Nephron (organoid): Measurements from ENCODE around the gene TPR.

Experiments
- H3K27ac Mint-ChIP-seq, 3 experiments: 2 replicates each; pipeline ENCODE4 v1.8.0; 2020; ENCODE audit warnings: mixed read lengths in 3 of 3, mild to moderate bottlenecking in 2 of 3, moderate library complexity in 1 of 3
- H3K27me3 Mint-ChIP-seq: 2 replicates; pipeline ENCODE4 v1.8.0; 2021; ENCODE audit warnings: low read depth, mild to moderate bottlenecking, moderate library complexity, mixed read lengths
- H3K36me3 Mint-ChIP-seq: 2 replicates; pipeline ENCODE4 v1.8.0; 2020; ENCODE audit warnings: low read depth, mixed read lengths
- H3K4me1 Mint-ChIP-seq: 2 replicates; pipeline ENCODE4 v1.8.0; 2020; ENCODE audit warnings: mixed read lengths
- H3K4me3 Mint-ChIP-seq, 3 experiments: 2 replicates each; pipeline ENCODE4 v1.8.0; 2020; ENCODE audit warnings: mild to moderate bottlenecking in 3 of 3, mixed read lengths in 3 of 3, moderate library complexity in 2 of 3
- H3K9me3 Mint-ChIP-seq: 2 replicates; pipeline ENCODE4 v1.8.0; 2020; ENCODE audit warnings: mixed read lengths
- CTCF ChIP-seq, 3 experiments: fragments of 200-600 bp; sonication (generic); IDR thresholded peaks; one replicate each; pipeline ENCODE4 v1.5.0; 2021; ENCODE audit warnings: antibody characterized with exemption in 3 of 3; ENCODE audit not compliant: unreplicated experiment in 3 of 3

TPR gene

DNA sequence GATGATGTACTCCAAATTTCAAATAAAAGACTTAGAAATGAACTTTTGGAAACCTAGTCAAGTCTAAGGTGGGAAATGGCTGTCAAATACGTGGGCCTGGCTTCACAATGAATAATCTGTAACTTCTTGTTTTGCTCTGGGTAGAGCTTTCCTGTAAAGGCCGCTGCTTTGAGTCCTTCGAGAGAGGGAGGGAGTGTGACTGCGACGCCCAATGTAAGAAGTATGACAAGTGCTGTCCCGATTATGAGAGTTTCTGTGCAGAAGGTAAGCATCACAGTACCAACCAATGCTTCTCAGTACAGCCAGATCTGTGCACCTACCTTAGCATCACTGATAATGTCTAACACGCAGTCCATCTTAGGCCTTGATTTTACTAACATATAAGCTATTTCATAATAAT is 73.6 kb downstream of the TPR start:
- Mint-ChIP-seq H3K4me1 (no peaks in the 10 kb centered on the region), H3K36me3 (no peaks in the 10 kb centered on the region), H3K9me3 (no peaks in the 10 kb centered on the region), H3K4me3 (no peak overlapping the region), H3K27me3 (no peaks in the 10 kb centered on the region), H3K27ac (no peak overlapping the region)
- TF ChIP-seq CTCF (IDR thresholded peaks at IDR 0.05; ENCODE audit: unreplicated experiment in 3 of 3): no peak

GRCh38 chr1:186300056-186300455 is 75.0 kb downstream of the TPR start:
- no peak for TF ChIP-seq CTCF (IDR thresholded peaks at IDR 0.05; ENCODE audit: unreplicated experiment in 3 of 3)
- no peak overlapping the region for H3K4me3 Mint-ChIP-seq

DNA sequence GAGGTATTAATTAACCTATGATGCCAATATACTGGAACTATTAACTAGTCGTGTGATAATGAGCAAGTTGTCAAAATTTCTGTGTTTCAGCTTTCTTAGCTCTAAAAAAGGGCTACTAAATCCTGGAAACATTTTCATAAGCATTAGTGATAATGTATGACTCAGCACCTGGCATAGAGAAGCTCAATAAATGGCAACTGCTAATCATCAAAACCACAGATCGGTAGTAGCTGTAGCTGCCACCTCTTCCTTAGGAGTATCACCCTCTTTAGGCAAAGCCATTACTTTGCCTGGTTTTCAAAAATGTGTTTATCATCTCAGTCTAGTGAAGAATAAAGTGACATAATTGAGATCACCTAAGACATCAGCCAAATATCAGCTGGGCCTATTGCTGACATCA is 75.5 kb downstream of the TPR start:
- H3K27me3 Mint-ChIP-seq: no peaks in the 10 kb centered on the region
- no peaks in the 10 kb centered on the region for H3K4me1 Mint-ChIP-seq
- TF ChIP-seq CTCF (IDR thresholded peaks at IDR 0.05; ENCODE audit: unreplicated experiment in 3 of 3): no peak
- H3K27ac Mint-ChIP-seq: no peak overlapping the region
- H3K4me3 Mint-ChIP-seq: no peak overlapping the region
- no peaks in the 10 kb centered on the region for H3K36me3 Mint-ChIP-seq
- H3K9me3 Mint-ChIP-seq: no peaks in the 10 kb centered on the region

More at GRCh38 chr1:186300056-186300455, 75.0 kb downstream of the TPR start:
- H3K9me3 Mint-ChIP-seq: no peaks in the 10 kb centered on the region
- H3K27ac Mint-ChIP-seq: no peak overlapping the region
- no peaks in the 10 kb centered on the region for H3K36me3 Mint-ChIP-seq
- no peaks in the 10 kb centered on the region for H3K27me3 Mint-ChIP-seq
- no peaks in the 10 kb centered on the region for H3K4me1 Mint-ChIP-seq

DNA sequence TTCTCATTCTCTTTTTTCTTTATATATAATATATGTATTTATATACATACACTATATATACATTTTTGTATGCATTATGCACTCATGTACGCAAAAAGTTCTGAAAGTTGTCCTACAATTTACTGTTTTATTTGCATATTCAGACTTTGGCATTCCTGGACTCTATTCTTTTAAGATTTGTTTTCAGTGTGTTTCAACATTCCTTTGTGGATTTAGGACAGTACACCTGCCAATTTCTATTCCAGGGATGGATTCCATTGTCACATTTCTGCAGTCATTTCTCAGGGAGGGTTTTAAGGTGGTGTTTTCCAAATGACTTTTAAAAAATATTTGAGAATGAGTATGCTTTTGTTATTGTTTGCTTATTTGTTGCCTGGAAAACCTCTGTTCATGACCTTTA is 76.2 kb downstream of the TPR start:
- Mint-ChIP-seq H3K4me1 (no peaks in the 10 kb centered on the region), H3K36me3 (no peaks in the 10 kb centered on the region), H3K27ac (no peak overlapping the region), H3K27me3 (no peaks in the 10 kb centered on the region), H3K4me3 (no peak overlapping the region), H3K9me3 (no peaks in the 10 kb centered on the region)
- TF ChIP-seq CTCF (IDR thresholded peaks at IDR 0.05; ENCODE audit: unreplicated experiment in 3 of 3): no peak

DNA sequence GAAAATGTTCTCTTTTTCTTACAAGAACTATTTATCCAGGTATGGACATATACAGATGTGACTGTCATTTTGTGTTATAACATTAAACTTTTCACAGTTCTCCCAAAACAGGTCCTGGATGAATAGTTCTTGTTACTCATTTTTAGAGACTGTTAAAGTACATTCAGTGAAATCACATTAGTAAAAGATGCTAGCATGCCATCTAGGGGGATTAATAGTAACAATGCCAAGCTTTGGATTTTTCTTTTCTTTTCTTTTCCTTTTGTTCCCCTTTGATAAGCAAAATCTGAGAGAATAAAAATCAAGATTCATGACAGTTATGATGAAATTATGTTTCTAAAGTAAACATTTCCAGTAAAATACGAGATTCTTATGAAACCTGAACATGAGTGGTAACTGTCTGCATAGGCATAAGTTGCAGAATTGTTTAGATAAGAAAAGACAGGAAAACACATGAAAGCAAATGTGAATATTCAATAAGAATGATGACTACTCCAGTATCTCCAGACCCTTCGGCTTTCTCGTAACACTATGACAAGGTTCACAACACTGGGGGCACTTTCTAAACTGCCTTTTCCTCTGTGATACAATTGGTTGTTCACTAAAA is 77.5 kb downstream of the TPR start:
- Mint-ChIP-seq H3K9me3 (no peaks in the 10 kb centered on the region), H3K36me3 (no peaks in the 10 kb centered on the region), H3K27ac (no peak overlapping the region), H3K27me3 (no peaks in the 10 kb centered on the region), H3K4me1 (no peaks in the 10 kb centered on the region), H3K4me3 (no peak overlapping the region)
- no peak for TF ChIP-seq CTCF (IDR thresholded peaks at IDR 0.05; ENCODE audit: unreplicated experiment in 3 of 3)

DNA sequence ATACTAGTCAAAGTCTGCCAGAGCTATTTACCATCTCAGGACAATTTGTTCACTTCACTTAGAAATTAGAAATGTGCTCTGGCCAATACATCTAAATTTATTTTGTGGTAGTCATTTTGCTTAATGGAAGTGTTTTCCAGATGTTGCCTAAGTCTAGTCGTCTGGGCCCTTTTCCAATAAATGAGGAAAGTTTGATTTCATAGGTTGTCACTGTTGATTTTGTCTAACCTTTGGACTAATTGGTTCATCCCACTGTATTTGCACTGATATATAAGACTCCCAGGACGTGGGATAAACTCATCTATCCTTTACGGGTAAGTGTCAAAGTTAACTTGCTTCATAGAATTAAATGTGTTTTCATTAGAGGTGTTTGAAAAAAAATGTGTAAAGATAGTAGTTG is 79.1 kb downstream of the TPR start, which contains the start of gene PRG4:
Gene PRG4 (plus strand): TSS at position 300 of the 400 bp plus-strand sequence.
- Mint-ChIP-seq H3K27ac (no peak within 1 kb of the TSS), H3K4me3 (no peak within 1 kb of the TSS), H3K4me1 (no peaks in the 10 kb centered on the region), H3K9me3 (no peaks in the 10 kb centered on the region), H3K27me3 (no peaks in the 10 kb centered on the region), H3K36me3 (no peaks in the 10 kb centered on the region)
- no peak for TF ChIP-seq CTCF (IDR thresholded peaks at IDR 0.05; ENCODE audit: unreplicated experiment in 3 of 3)
